NCI-H446 (cell line): ENCODE data around the gene KIF6.

Experiments used
- DNase-seq, 2 experiments: peaks; one replicate each; lab custom pipeline; 2025; lab: John Stamatoyannopoulos, UW

KIF6 gene

DNA sequence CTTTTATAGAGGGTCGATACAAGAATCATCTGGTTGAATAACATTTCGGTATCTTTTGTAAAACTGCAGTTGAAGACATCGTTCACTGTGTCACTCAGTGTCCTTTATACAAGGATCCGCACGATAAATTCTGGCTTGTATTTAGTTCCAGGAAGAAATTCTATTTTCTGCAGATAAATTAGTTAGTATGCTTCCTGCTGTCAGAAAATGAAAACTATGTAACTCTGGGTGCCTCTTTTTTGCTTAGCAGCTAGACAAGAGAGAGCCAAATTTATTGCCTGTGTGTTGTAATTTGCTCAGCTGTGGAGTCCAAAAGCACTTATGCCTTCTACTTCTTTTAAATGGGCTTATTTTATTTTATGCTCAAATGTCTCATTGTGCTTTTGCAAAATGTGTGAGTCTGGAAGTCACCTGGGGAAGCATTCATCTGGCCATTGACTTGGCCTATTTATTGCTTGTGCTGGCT lies 346.2 kb downstream of the KIF6 start:
- DNase-seq, result no peak

DNA sequence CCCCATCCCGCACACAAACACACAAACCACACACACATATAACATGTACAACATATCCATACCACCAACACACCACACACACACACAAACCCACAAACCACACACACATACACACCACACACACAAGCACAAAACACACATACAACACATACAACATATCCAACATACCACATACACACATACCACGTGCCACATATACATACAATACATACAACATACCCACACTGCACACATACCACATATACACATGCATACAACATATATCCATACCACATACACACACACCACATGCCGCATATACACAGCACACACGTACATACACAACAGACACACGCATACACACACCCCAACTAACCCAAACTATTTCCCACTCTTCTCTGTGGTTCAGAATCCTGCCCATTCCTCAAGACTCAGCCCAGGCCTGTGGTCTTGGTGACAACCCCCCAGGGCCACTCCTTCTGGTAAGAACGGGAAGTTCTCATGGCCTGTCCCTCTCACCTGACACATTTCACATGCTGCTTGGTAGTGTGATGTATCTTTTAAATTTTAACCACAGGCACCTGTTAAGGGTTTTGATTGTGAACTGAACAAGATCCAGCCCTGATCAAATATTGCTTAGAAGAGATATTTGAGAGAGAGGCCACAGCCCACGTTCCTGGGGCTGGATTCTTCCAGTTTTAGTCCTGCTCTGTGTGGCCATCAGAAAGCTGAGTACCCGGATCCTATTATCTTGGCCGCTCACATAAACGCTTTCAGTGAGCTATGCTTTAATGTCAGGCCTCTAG lies 346.8 kb downstream of the KIF6 start:
- no peak for DNase-seq

DNA sequence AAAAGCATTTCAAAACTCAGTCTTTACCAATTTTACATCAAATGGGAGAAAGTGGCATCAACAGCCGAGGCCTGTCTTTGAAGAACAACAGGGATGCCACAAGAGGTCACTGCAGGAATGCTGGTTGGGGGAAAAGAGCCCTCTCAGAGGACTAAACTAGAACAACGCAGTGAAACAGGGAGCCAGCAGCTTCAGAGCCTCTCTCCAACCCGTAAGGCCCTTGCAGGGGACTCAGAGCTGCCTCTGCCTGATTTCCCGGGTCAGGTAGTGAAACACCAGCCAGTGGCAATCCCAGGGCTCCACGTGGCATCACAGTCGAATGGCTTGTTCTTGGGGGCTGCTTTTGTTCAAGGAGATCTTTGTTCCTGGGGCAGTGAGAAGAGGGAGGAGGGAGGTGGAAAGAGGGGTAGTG lies 347.7 kb downstream of the KIF6 start:
- peak; percentile 78 to 90 for DNase-seq

DNA sequence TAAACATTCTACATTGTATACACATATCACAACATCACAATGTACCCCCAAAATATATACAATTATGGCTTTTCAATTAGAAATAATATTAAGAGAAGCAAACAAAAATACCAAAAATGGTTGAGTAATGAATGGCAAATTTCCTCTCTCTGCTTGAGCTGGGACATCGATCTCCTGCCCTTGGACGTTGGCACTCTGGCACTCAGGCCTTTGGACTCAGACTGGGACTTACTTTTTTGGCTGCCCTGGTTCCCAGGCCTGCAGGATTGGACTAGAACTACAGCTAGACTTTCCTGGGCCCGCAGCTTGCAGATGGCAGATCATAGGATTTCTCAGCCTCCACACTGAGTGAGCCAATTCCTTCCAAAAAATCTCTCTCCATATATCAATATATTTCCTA lies 349.8 kb downstream of the KIF6 start:
- no peak for DNase-seq

DNA sequence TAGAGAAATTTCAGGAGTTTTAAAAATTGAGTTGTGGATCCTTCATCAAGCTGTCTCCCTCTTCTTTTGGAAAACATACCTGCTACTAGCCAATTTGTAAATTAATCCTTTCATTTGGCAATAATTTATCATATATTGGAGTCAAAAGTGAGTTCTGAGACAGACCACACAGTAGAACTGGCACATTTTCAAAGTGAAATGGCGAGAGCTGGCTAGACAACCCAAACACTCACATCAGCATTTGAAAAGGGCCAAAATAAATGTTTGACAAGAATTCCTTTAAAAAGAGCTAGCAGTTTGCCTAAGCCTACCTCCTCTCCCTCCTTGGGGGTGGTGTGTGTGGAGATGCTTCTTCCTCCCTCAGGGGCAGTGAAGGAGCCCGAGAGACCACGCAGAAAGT lies 354.8 kb downstream of the KIF6 start:
- DNase-seq, result peak; percentile 52 to 75

DNA sequence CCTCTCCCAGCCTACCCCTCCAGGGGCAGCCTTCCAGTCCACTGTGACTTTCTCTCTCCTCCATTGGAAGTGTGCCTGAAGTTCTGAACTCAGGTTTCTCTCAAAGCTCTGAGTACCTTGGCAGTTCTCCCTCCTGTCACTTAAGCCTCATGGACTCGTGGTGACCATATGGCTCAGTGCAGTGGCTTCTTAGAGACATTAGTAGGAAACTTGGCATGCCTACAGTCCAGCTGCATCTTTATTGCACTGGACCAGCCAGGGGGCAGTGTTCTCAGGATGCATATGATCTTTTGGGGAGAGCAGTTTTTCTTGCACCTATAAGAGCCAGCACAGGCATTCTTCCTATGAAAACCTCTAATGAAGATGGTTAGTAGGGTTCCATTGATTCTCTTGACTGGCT lies 355.2 kb downstream of the KIF6 start:
- DNase-seq, result peak; percentile 65 to 89

DNA sequence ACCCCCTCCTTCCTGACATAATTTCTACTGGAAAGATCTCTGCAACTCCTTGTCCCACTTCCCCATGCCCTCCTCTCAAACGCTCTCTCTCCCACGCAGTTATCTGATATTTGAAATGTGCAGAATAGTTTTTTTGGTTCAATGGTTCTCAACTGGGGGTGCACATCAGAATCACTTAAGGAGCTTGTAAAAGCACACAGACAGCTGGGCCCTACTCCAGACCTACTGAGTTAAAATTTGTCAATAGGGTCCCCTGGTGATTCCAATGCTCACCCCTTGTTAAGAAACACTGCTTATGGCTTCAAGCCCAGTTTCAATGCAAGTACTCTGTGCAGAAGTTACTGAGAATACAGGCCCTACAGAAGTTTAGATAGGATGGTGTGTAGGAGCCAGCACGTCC lies 357.5 kb downstream of the KIF6 start:
- peak in 1 of 2 experiments; percentile 41 for DNase-seq

DNA sequence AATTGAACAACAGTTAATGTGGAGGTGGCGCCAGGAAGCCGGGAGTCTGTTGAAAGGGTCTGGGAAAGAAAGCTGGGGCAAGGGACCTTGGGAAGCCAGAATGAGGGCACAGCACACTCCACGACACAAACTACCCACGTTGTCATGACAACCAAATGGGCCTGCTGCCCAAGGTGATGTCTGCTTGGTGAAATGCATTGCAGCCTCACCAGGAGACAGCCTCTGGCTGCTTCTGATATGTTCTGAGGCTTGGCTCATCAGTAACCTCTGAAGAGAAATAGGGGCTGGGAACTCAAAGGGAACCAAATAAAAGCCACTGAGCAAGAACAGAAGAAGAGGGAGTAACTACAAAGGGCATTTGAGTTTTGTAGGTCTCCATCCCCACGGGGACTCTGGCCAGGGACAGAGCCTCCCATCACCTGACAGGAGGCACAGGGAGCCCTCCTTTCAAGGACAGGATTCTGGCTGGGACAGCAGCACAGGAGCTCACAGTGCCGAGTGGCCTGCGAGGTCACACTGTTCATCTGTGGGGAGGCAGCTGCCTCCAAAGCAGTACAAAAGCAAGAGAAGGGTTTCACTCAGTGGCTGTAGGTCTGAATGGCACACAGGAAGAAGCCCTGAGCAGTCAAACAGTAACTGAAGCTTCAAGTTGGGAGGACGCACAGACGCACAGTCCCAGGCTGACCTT lies 358.1 kb downstream of the KIF6 start:
- peak in 1 of 2 experiments; percentile 50 for DNase-seq

DNA sequence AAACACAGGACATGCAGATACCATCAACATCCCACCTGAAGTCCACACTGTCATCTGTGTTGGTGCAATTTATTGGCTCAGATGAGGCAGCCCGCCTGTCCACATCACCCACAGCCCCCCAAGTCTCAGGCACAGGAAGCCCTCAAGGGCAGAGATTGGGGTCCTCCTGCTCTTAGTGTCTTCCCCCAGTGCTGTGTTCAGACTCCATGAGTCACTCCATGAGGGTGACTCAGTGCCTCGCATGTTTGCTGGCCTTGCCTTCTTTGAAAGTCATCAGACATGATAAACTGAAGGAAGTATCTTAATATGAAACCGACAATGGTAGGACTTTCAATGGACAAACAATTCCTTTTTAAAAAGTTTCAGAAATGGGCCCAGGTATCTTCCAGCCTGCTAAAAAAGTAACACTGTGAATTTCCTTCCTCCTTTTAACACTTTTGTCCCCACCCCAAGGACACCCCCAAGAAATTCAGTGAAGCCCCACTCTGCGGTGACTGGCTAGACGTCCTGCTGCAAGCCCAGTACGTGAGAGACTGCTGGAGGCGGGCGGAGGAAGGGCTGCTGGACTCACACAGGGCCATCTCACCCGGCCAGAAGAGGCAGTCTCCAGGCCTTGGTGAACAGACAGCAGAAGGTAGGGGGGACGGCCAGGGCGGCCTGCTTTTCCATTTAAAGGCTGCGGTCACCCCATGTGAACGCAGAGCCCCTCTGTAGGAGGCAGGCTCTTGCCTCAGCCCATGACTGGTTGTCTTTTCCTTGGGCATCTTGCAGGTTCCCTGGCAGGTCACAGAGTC lies 359.7 kb downstream of the KIF6 start:
- DNase-seq, result no peak

DNA sequence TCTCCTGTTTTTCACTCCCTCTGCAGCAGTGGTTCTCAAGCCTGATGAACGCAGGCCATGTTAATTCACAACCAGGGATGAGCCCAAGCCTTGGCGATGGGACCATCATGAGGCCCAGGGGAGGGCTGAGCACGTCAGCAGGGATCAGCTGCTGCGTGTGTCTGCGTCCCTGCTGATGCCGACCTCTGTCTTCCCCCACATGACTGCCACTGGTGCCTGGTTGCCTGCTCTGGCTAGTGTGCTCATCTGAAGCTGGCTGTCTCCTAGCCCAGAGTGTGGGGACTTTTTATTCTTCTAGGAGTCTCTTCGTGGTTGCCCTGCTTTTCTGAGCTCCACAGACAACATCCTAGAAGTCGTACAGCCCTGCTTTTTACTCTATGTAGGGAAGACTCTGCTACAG lies 361.9 kb downstream of the KIF6 start:
- no peak for DNase-seq

DNA sequence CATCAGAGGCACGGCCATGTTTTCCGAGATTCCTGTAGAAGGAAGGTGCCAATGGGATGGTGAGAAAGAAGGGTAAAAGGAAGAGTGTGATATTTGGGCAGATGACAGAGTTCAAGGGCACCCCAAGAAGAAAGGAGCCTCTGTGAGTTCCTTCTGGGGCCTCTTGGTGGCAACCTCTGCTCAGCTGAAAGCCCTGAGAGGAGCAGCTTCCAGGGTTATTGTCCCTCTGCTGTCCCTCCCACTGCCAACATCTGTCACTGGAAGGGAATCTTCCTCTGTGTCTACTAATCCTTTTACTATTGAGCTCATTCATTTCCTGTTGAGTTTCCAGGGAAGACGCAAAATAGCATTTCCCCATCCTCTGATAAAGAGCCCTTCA lies 362.7 kb downstream of the KIF6 start:
- DNase-seq, result peak in 1 of 2 experiments; percentile 58

DNA sequence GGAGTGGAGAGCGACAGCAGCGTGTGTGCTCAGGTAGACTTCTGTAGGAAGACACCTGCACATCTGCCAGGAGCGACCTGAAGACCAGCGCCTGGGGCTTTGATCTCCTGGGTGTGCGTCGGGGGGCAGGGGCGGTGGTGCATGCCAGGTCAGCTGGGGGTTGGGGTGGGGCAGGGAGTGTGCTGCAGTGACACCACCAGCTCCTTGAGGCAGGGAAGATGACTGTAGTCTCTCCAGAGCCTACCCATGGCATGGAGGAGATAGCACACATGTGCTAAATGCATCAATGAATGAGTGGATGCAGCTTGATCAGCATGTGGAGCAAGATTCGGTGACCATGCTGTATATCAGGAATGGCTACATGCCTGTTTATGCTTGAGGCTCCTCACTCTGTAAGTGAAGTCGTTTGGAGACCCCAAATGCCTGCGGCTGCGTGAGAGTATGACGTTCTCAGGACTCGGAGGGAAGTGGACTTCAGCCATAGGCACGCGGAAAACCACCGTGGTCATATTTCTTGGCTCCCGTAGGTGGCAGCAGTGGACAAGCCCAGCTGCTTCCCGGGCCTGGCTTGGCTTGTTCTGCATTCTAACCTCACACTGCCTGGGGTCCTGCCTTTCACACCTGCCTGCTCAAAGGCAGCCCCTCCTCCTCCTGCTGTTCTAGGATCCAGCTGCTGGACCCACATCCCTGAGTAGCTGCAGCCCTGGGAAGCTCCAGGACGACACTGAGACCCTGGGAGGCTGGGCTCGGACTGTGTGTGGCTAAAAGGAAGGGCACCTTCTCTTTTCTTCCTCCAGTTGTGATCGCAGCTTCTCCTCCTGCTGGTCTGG lies 363.3 kb downstream of the KIF6 start:
- DNase-seq, result peak; percentile 80 to 83

DNA sequence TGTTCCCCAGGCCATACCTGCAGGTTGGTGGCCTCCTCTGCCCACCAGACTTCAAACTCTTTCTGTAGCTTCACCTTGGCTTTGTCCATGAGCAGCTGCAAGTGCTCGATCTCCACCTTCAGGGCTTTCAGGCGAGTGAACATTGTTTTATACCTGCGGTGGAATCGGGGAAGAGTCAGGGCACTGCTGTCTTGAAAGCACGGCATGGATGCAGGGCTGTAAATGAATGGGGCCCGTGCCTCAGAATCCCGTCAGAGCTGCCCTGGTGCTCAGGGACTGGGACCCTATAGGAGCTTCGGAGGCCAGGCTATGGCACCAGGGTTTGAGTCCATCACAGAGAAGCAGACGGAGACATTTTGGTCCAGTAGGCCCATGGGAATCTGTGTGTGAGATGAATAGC lies 364.8 kb downstream of the KIF6 start:
- no peak for DNase-seq

DNA sequence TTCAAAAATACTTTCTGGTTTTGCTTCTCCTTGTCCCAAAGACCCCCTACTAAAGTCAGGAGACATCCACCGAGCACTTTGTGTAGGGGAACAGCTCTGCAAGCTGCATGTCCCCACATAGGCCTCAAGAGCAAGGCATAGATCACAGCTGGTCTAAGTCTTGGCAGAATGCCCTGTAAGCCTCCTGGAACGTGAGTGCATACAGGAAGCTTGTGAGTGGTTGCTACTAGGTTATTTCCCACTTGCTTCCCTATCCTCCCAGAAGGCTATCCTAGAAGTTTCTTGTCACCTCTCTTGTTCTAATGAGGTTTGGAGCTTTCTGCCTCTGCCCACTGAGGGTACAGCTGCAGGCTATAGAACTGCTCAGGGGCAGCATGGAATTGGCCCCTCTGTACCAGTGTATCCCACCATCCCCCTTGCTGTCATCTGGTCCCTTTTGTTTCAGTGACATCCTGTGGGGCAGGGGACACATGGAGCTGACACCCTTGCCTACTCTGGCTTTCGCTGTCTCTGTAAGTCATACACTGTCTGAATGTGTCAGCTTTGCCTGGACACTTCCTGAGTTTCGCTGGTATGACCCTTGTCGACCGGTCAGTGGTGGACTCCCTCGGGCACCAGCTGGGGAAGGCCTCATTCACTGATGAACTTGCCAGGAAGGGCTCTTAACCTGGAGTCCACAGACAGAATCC lies 367.1 kb downstream of the KIF6 start:
- DNase-seq, result peak; percentile 23 to 80

DNA sequence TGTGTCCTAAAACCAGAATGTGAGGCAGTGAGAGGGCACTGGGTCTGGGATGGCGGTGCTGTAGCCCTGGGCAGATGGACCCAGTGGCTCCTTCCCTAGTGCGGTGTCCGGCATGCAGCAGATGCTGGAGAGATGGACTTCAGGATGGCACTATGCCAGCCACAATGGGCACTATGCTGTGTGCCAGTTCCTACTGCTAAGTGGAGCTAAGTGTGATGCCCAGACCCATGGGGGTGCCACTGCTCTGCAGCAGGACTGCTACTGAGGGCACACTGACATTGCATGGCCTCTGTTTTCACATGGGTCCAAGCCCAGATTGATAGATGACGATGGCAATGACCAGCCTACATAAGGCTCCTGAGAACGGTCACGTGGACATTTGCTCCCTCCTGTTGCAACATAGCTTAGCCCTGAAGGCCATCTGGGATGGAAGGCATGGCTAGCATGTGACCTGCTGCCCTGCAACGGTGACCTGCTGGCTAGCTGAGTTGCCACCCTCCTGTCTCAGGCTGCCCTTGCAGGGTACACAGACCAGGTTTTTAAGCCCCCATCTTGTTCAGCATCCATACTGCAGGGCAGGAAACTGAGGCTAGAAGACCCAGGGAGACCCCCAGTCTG lies 371.4 kb downstream of the KIF6 start:
- DNase-seq, result no peak

DNA sequence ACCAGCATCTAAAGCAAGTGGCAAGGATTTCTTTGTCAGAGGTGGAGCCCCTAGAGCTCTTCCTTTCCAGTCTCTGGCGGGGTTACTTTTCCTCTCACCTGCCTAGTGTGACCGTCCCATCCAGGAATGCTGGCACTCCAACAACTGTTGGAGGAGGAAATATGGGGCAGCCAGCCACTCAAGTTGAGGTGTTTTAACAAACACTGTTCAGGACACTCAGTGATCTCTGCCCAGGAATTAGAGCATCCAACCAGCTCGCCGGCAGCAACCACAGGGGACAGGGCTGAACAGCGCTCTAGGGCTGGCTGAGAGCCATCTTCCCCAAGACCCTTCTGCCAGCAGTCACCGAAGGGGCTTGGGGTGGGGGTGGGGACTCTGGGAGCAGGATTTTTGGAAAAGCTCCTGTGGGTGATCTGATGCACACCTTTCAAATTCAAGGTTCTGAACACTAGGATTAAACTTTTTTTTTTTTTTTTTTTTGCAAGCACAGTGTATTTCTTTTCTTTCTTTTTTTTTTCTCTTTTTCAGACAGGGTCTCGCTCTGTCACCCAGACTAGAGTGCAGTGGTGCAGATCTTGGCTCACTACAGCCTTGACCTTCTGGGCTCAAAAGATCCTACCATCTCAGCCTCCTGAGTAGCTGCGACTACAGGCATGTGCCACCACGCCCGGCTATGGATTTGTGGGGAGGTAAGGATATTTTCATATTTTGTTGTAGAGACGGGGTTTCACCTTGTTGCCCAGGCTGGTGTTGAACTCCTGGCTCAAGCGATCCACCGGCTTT lies 374.3 kb downstream of the KIF6 start:
- no peak for DNase-seq

DNA sequence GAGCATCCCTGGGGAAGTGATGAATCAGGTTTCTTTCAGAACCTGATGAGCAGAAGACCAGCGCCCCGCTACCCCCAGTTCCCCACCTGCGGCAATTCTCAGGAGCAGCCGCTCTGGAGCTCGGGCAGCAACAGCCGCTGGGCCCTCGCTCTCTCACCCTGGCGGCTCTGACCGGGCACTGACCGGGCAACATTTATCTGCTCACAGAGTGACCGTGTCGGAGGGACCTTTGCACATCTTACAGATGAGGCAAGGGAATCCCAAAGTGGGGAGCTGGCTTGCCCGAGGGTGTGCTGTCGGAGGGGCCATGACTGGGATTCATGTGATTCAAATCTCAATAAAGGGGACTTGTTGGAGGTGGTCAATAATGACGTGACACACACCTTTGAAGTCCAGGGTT lies 376.5 kb downstream of the KIF6 start:
- DNase-seq, result no peak

DNA sequence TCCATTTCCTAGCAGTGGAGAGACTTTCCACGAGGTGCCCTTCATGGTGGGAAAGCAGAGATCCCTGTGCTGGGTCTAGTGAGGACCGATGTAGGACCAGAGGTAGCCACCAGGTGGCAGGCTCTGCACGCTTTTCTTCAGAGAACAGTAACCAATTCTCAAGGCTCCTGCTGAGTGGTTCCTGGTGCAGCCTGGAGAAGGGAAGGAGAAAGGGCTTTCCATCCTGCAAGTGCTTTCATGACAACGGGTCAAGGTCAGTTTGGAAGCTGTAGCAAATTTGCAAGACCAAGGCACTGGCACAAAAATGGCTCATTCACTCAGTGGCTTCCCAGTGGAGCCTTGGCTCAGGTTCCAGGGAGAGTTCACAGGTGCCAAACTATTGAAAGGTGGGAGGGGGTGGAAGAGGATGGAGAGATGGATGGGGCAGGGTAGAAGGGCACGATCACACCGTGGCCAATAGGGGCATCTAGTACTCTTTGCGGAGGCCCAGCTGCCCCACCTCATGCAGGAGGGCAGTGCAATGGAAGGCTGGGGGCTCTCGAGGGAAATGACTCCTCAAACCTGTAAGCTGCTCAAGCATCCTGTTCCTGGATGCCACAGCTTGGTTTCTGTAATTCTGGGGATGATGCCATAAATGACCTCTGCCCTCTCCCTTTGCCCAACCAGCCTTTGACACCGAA lies 377.2 kb downstream of the KIF6 start:
- peak; percentile 52 to 83 for DNase-seq

DNA sequence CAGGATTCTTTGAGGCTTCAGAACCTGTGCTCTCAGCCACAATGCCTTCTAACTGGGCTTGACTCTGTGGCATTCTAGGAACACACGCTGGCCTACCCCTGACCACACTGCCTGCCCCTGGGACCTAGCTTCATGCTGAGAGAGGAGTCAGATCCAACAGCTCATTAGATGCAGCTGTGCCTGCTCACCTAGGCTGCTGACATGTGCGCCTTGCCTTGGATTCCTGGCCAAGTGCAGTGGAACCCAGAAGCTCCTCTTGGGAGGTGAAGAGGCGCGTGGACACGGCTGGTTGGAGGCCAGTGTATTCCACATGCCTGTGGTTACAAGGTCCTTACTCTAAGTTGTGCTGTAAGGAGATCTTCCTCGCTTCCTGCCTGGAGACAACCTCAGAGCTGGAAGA lies 378.0 kb downstream of the KIF6 start:
- no peak for DNase-seq
